ENCODE data around the gene LRRC4C.

The LRRC4C gene

GRCh38 chr11:40445391-40445790, 1014.1 kb downstream of the LRRC4C start:
- H3K27ac ChIP-seq (ENCODE audit: low read depth, low read length, poor library complexity, severe bottlenecking) = no peak overlapping the region
- no peaks in the 10 kb centered on the region for H3K4me1 ChIP-seq (ENCODE audit: insufficient read depth, low read length, severe bottlenecking)

GRCh38 chr11:40444151-40444550, 1015.3 kb downstream of the LRRC4C start:
- H3K27ac ChIP-seq (ENCODE audit: low read depth, low read length, poor library complexity, severe bottlenecking) = no peak overlapping the region
- TF ChIP-seq CTCF (IDR thresholded peaks at IDR 0.05; ENCODE audit: low read length) = no peak
- TF ChIP-seq EZH2 (IDR thresholded peaks at IDR 0.05; ENCODE audit: borderline replicate concordance, low read length) = no peak

More at GRCh38 chr11:40445391-40445790, 1014.1 kb downstream of the LRRC4C start:
- no peaks in the 10 kb centered on the region for H3F3A ChIP-seq (ENCODE audit: insufficient read depth, low read length)
- H4K20me1 ChIP-seq (ENCODE audit: insufficient read depth, low read length) = no peaks in the 10 kb centered on the region
- H3K27me3 ChIP-seq (ENCODE audit: insufficient read depth, low read length) = no peaks in the 10 kb centered on the region
- H3K4me3 ChIP-seq (ENCODE audit: low read depth, low read length, poor library complexity, severe bottlenecking) = no peak overlapping the region
- H3K9ac ChIP-seq (ENCODE audit: low read length) = no peak overlapping the region
- H3K36me3 ChIP-seq (ENCODE audit: insufficient read depth, low read length) = no peaks in the 10 kb centered on the region
- H3K4me2 ChIP-seq (ENCODE audit: low read length) = no peak overlapping the region
- H2AFZ ChIP-seq (ENCODE audit: low read length) = no peak overlapping the region
- TF ChIP-seq CTCF (IDR thresholded peaks at IDR 0.05; ENCODE audit: low read length) = no peak
- TF ChIP-seq EZH2 (IDR thresholded peaks at IDR 0.05; ENCODE audit: borderline replicate concordance, low read length) = no peak
- no peaks in the 10 kb centered on the region for H3K9me3 ChIP-seq (ENCODE audit: low read length)
- H3K9me2 ChIP-seq (ENCODE audit: low read depth, low read length) = no peaks in the 10 kb centered on the region
- no peaks in the 10 kb centered on the region for H3K79me2 ChIP-seq (ENCODE audit: insufficient read depth, low read length)

GRCh38 chr11:40435344-40435743, 1024.1 kb downstream of the LRRC4C start:
- no peaks in the 10 kb centered on the region for H3K27me3 ChIP-seq (ENCODE audit: insufficient read depth, low read length)
- H3K9ac ChIP-seq (ENCODE audit: low read length) = no peak overlapping the region

More at GRCh38 chr11:40444151-40444550, 1015.3 kb downstream of the LRRC4C start:
- Histone ChIP-seq H3K79me2 (ENCODE audit: insufficient read depth, low read length) (no peaks in the 10 kb centered on the region), H3K9me2 (ENCODE audit: low read depth, low read length) (no peaks in the 10 kb centered on the region), H3K4me2 (ENCODE audit: low read length) (no peak overlapping the region), H3K27me3 (ENCODE audit: insufficient read depth, low read length) (no peaks in the 10 kb centered on the region), H3K4me3 (ENCODE audit: low read depth, low read length, poor library complexity, severe bottlenecking) (no peak overlapping the region), H3K36me3 (ENCODE audit: insufficient read depth, low read length) (no peaks in the 10 kb centered on the region), H3K4me1 (ENCODE audit: insufficient read depth, low read length, severe bottlenecking) (no peaks in the 10 kb centered on the region), H4K20me1 (ENCODE audit: insufficient read depth, low read length) (no peaks in the 10 kb centered on the region), H3F3A (ENCODE audit: insufficient read depth, low read length) (no peaks in the 10 kb centered on the region), H3K9me3 (ENCODE audit: low read length) (no peaks in the 10 kb centered on the region), H2AFZ (ENCODE audit: low read length) (no peak overlapping the region), H3K9ac (ENCODE audit: low read length) (no peak overlapping the region)

More at GRCh38 chr11:40435344-40435743, 1024.1 kb downstream of the LRRC4C start:
- H3K9me3 ChIP-seq (ENCODE audit: low read length) = no peaks in the 10 kb centered on the region
- no peak overlapping the region for H3K4me3 ChIP-seq (ENCODE audit: low read depth, low read length, poor library complexity, severe bottlenecking)
- no peaks in the 10 kb centered on the region for H3K4me1 ChIP-seq (ENCODE audit: insufficient read depth, low read length, severe bottlenecking)
- TF ChIP-seq EZH2 (IDR thresholded peaks at IDR 0.05; ENCODE audit: borderline replicate concordance, low read length) (no peak), CTCF (IDR thresholded peaks at IDR 0.05; ENCODE audit: low read length) (no peak)
- no peaks in the 10 kb centered on the region for H3K36me3 ChIP-seq (ENCODE audit: insufficient read depth, low read length)
- H3K9me2 ChIP-seq (ENCODE audit: low read depth, low read length) = no peaks in the 10 kb centered on the region
- H3K27ac ChIP-seq (ENCODE audit: low read depth, low read length, poor library complexity, severe bottlenecking) = no peak overlapping the region
- no peaks in the 10 kb centered on the region for H3K79me2 ChIP-seq (ENCODE audit: insufficient read depth, low read length)
- H3F3A ChIP-seq (ENCODE audit: insufficient read depth, low read length) = no peaks in the 10 kb centered on the region
- H3K4me2 ChIP-seq (ENCODE audit: low read length) = no peak overlapping the region
- no peaks in the 10 kb centered on the region for H4K20me1 ChIP-seq (ENCODE audit: insufficient read depth, low read length)
- H2AFZ ChIP-seq (ENCODE audit: low read length) = no peak overlapping the region

Data from OCI-LY1 (cell line).